SK-N-DZ (cell line): Measurements from ENCODE around the gene CFAP300. TPM values are rescaled to one million over a fixed set of nuclear protein-coding genes. Genes with fewer than 3 reads are reported as not detected.
A peak's percentile ranks its signal among the peaks of the same experiment; 100 is the strongest.

Source experiments
- DNase-seq: peaks from one replicate; pipeline ENCODE4 v3.0.0-alpha.2; 2015; ENCODE audit warnings: low spot score
- polyA plus RNA-seq, 2 experiments: library from polyadenylated mRNA; depleted of rRNA; stranded (reverse); fragments of >200 nt; gene quantifications; 2 replicates each; pipeline ENCODE4 v1.2.3, GENCODE V29; 2014

Gene CFAP300
- not detected in 2 replicates for polyA plus RNA-seq (2014; cell fraction: cytosol; rRNA removed)
- not detected in 2 replicates for polyA plus RNA-seq (2014; cell fraction: nucleus; rRNA removed)

- peak; percentile 62 for DNase-seq
Measured at GRCh38 chr11:102047305-102047924, at the start of gene CFAP300. TSS of gene CFAP300 (plus strand) at chr11:102047437. CDS start at chr11:102047471, 34 bp downstream.

- DNase-seq, result no peak
Measured at GRCh38 chr11:102001657-102002338, 45.4 kb upstream of the CFAP300 start.

- no peak for DNase-seq
Measured at GRCh38 chr11:102004220-102004619, 43.0 kb upstream of the CFAP300 start.

GRCh38 chr11:102005306-102005705 lies 41.9 kb upstream of the CFAP300 start:
- no peak for DNase-seq

GRCh38 chr11:102006835-102007566 lies 40.2 kb upstream of the CFAP300 start:
- no peak for DNase-seq

GRCh38 chr11:102007567-102008437 lies 39.4 kb upstream of the CFAP300 start:
- peak; percentile 18 for DNase-seq

- DNase-seq, result no peak
Measured at GRCh38 chr11:102010776-102011494, 36.3 kb upstream of the CFAP300 start.

GRCh38 chr11:102012946-102013345 lies 34.3 kb upstream of the CFAP300 start:
- DNase-seq, result peak; percentile 21

GRCh38 chr11:102014756-102015155 lies 32.5 kb upstream of the CFAP300 start:
- DNase-seq, result no peak

GRCh38 chr11:102017026-102017425 lies 30.2 kb upstream of the CFAP300 start:
- no peak for DNase-seq

- no peak for DNase-seq
Measured at GRCh38 chr11:102026217-102026616, 21.0 kb upstream of the CFAP300 start.

GRCh38 chr11:102026959-102027358 lies 20.3 kb upstream of the CFAP300 start:
- peak; percentile 53 for DNase-seq

GRCh38 chr11:102036757-102037156 lies 10.5 kb upstream of the CFAP300 start:
- no peak for DNase-seq

GRCh38 chr11:102046841-102047240 lies 396 bp upstream of the CFAP300 start:
- no peak for DNase-seq

- DNase-seq, result no peak
Measured at GRCh38 chr11:102050927-102051575, 3.8 kb downstream of the CFAP300 start.

- DNase-seq, result no peak
Measured at GRCh38 chr11:102061276-102061675, 14.0 kb downstream of the CFAP300 start.

GRCh38 chr11:102062106-102062505 lies 14.9 kb downstream of the CFAP300 start:
- no peak for DNase-seq

- no peak for DNase-seq
Measured at GRCh38 chr11:102064316-102064715, 17.1 kb downstream of the CFAP300 start.

GRCh38 chr11:102070766-102071165 lies 23.5 kb downstream of the CFAP300 start:
- no peak for DNase-seq
